ENCODE results near the gene BRAT1.
A peak's percentile ranks its signal among the peaks of the same experiment; 100 is the strongest.

BRAT1 gene

GRCh38 chr7:2511769-2512168 is 43.6 kb downstream of the BRAT1 start:
- no peak overlapping the region for H3K9ac ChIP-seq (ENCODE audit: low read depth, low read length)
- peaks cover under 1% of the 10 kb centered on the region; the same call in 1 of the 2 replicates for H3K27me3 ChIP-seq (ENCODE audit: control insufficient read depth, insufficient read depth, low read length)
- no peaks in the 10 kb centered on the region for H3K9me3 ChIP-seq (ENCODE audit: control insufficient read depth, insufficient read depth, low read length)
- peaks cover 2% of the 10 kb centered on the region for H3K4me1 ChIP-seq (ENCODE audit: control insufficient read depth, insufficient read depth, low read length)
- H3K4me3 ChIP-seq (ENCODE audit: low read depth, low read length), result no peak overlapping the region
- H3K36me3 ChIP-seq (ENCODE audit: control insufficient read depth, insufficient read depth, low read length), result no peaks in the 10 kb centered on the region
- no peak overlapping the region for H3K27ac ChIP-seq (ENCODE audit: low read depth, low read length)

GRCh38 chr7:2510909-2511768 is 44.2 kb downstream of the BRAT1 start:
- Histone ChIP-seq H3K27ac (ENCODE audit: low read depth, low read length) (peak overlapping the region; percentile 26), H3K9ac (ENCODE audit: low read depth, low read length) (no peak overlapping the region), H3K27me3 (ENCODE audit: control insufficient read depth, insufficient read depth, low read length) (no peaks in the 10 kb centered on the region; the same call in 1 of the 2 replicates), H3K4me1 (ENCODE audit: control insufficient read depth, insufficient read depth, low read length) (no peaks in the 10 kb centered on the region; the same call in 1 of the 2 replicates), H3K4me3 (ENCODE audit: low read depth, low read length) (no peak overlapping the region), H3K9me3 (ENCODE audit: control insufficient read depth, insufficient read depth, low read length) (no peaks in the 10 kb centered on the region), H3K36me3 (ENCODE audit: control insufficient read depth, insufficient read depth, low read length) (no peaks in the 10 kb centered on the region)

GRCh38 chr7:2510130-2510776 is 45.1 kb downstream of the BRAT1 start:
- H3K4me3 ChIP-seq (ENCODE audit: low read depth, low read length), result no peak overlapping the region
- no peaks in the 10 kb centered on the region for H3K9me3 ChIP-seq (ENCODE audit: control insufficient read depth, insufficient read depth, low read length)
- no peaks in the 10 kb centered on the region; the same call in 1 of the 2 replicates for H3K4me1 ChIP-seq (ENCODE audit: control insufficient read depth, insufficient read depth, low read length)
- no peak overlapping the region for H3K9ac ChIP-seq (ENCODE audit: low read depth, low read length)
- H3K27me3 ChIP-seq (ENCODE audit: control insufficient read depth, insufficient read depth, low read length), result no peaks in the 10 kb centered on the region
- no peak overlapping the region for H3K27ac ChIP-seq (ENCODE audit: low read depth, low read length)
- H3K36me3 ChIP-seq (ENCODE audit: control insufficient read depth, insufficient read depth, low read length), result no peaks in the 10 kb centered on the region

- Histone ChIP-seq H3K9me3 (ENCODE audit: control insufficient read depth, insufficient read depth, low read length) (no peaks in the 10 kb centered on the region), H3K36me3 (ENCODE audit: control insufficient read depth, insufficient read depth, low read length) (no peaks in the 10 kb centered on the region), H3K4me1 (ENCODE audit: control insufficient read depth, insufficient read depth, low read length) (no peaks in the 10 kb centered on the region; the same call in 1 of the 2 replicates), H3K4me3 (ENCODE audit: low read depth, low read length) (no peak overlapping the region), H3K9ac (ENCODE audit: low read depth, low read length) (no peak overlapping the region), H3K27ac (ENCODE audit: low read depth, low read length) (no peak overlapping the region), H3K27me3 (ENCODE audit: control insufficient read depth, insufficient read depth, low read length) (no peaks in the 10 kb centered on the region)
Measured at GRCh38 chr7:2509298-2509906, 45.9 kb downstream of the BRAT1 start.

- Histone ChIP-seq H3K9ac (ENCODE audit: low read depth, low read length) (no peak overlapping the region), H3K36me3 (ENCODE audit: control insufficient read depth, insufficient read depth, low read length) (no peaks in the 10 kb centered on the region), H3K27me3 (ENCODE audit: control insufficient read depth, insufficient read depth, low read length) (no peaks in the 10 kb centered on the region), H3K9me3 (ENCODE audit: control insufficient read depth, insufficient read depth, low read length) (no peaks in the 10 kb centered on the region), H3K27ac (ENCODE audit: low read depth, low read length) (peak overlapping the region; percentile 12), H3K4me1 (ENCODE audit: control insufficient read depth, insufficient read depth, low read length) (no peaks in the 10 kb centered on the region; the same call in 1 of the 2 replicates), H3K4me3 (ENCODE audit: low read depth, low read length) (no peak overlapping the region)
Measured at GRCh38 chr7:2508327-2509215, 46.8 kb downstream of the BRAT1 start.

GRCh38 chr7:2507917-2508306 is 47.4 kb downstream of the BRAT1 start:
- no peaks in the 10 kb centered on the region for H3K27me3 ChIP-seq (ENCODE audit: control insufficient read depth, insufficient read depth, low read length)
- no peaks in the 10 kb centered on the region for H3K36me3 ChIP-seq (ENCODE audit: control insufficient read depth, insufficient read depth, low read length)
- no peak overlapping the region for H3K4me3 ChIP-seq (ENCODE audit: low read depth, low read length)
- no peaks in the 10 kb centered on the region for H3K9me3 ChIP-seq (ENCODE audit: control insufficient read depth, insufficient read depth, low read length)
- H3K4me1 ChIP-seq (ENCODE audit: control insufficient read depth, insufficient read depth, low read length), result no peaks in the 10 kb centered on the region; the same call in 1 of the 2 replicates
- H3K27ac ChIP-seq (ENCODE audit: low read depth, low read length), result no peak overlapping the region
- no peak overlapping the region for H3K9ac ChIP-seq (ENCODE audit: low read depth, low read length)

GRCh38 chr7:2507208-2507916 is 48.0 kb downstream of the BRAT1 start:
- no peak overlapping the region for H3K4me3 ChIP-seq (ENCODE audit: low read depth, low read length)
- H3K9ac ChIP-seq (ENCODE audit: low read depth, low read length), result no peak overlapping the region
- H3K36me3 ChIP-seq (ENCODE audit: control insufficient read depth, insufficient read depth, low read length), result no peaks in the 10 kb centered on the region
- H3K9me3 ChIP-seq (ENCODE audit: control insufficient read depth, insufficient read depth, low read length), result no peaks in the 10 kb centered on the region
- no peak overlapping the region for H3K27ac ChIP-seq (ENCODE audit: low read depth, low read length)
- H3K4me1 ChIP-seq (ENCODE audit: control insufficient read depth, insufficient read depth, low read length), result no peaks in the 10 kb centered on the region; the same call in 1 of the 2 replicates
- H3K27me3 ChIP-seq (ENCODE audit: control insufficient read depth, insufficient read depth, low read length), result no peaks in the 10 kb centered on the region

- Histone ChIP-seq H3K4me3 (ENCODE audit: low read depth, low read length) (no peak overlapping the region), H3K36me3 (ENCODE audit: control insufficient read depth, insufficient read depth, low read length) (no peaks in the 10 kb centered on the region), H3K9me3 (ENCODE audit: control insufficient read depth, insufficient read depth, low read length) (no peaks in the 10 kb centered on the region), H3K9ac (ENCODE audit: low read depth, low read length) (no peak overlapping the region), H3K27ac (ENCODE audit: low read depth, low read length) (no peak overlapping the region), H3K27me3 (ENCODE audit: control insufficient read depth, insufficient read depth, low read length) (no peaks in the 10 kb centered on the region), H3K4me1 (ENCODE audit: control insufficient read depth, insufficient read depth, low read length) (peaks cover 5% of the 10 kb centered on the region; the same call in 1 of the 2 replicates)
Measured at GRCh38 chr7:2505401-2505800, 49.9 kb downstream of the BRAT1 start.

GRCh38 chr7:2504889-2505375 is 50.4 kb downstream of the BRAT1 start:
- no peak overlapping the region for H3K4me3 ChIP-seq (ENCODE audit: low read depth, low read length)
- H3K27ac ChIP-seq (ENCODE audit: low read depth, low read length), result no peak overlapping the region
- H3K9ac ChIP-seq (ENCODE audit: low read depth, low read length), result no peak overlapping the region
- no peaks in the 10 kb centered on the region for H3K27me3 ChIP-seq (ENCODE audit: control insufficient read depth, insufficient read depth, low read length)
- no peaks in the 10 kb centered on the region for H3K36me3 ChIP-seq (ENCODE audit: control insufficient read depth, insufficient read depth, low read length)
- no peaks in the 10 kb centered on the region for H3K9me3 ChIP-seq (ENCODE audit: control insufficient read depth, insufficient read depth, low read length)
- peaks cover 6% of the 10 kb centered on the region; the same call in 1 of the 2 replicates for H3K4me1 ChIP-seq (ENCODE audit: control insufficient read depth, insufficient read depth, low read length)
